Activated naive CD4-positive, alpha-beta T cell treated with anti-CD3 and anti-CD28 coated beads for 36 hours (primary cell): ENCODE measurements around the gene CCM2. TPM values are rescaled to one million over a fixed set of nuclear protein-coding genes. Genes with fewer than 3 reads are reported as not detected.

Source experiments
- CTCF ChIA-PET: fragments of 350-600 bp; sonication (Branson Sonifier 250); formaldehyde crosslinking; loops from one replicate; lab custom pipeline; 2021; ENCODE audit warnings: antibody characterized with exemption; lab: Charles Lee
- DNase-seq: peaks from one replicate; pipeline ENCODE4 v3.0.0-alpha.2; 2020
- H3K27ac Mint-ChIP-seq: one replicate; pipeline ENCODE4 v1.8.0; 2021; ENCODE audit warnings: mild to moderate bottlenecking, mixed read lengths
- H3K27me3 Mint-ChIP-seq: one replicate; pipeline ENCODE4 v1.8.0; 2021; ENCODE audit warnings: low read depth, mixed read lengths
- H3K36me3 Mint-ChIP-seq: one replicate; pipeline ENCODE4 v1.8.0; 2021; ENCODE audit warnings: low read depth, mixed read lengths
- H3K4me1 Mint-ChIP-seq: one replicate; pipeline ENCODE4 v1.8.0; 2021; ENCODE audit warnings: low read depth, mixed read lengths
- H3K4me3 Mint-ChIP-seq: one replicate; pipeline ENCODE4 v1.8.0; 2021; ENCODE audit warnings: mild to moderate bottlenecking, moderate library complexity, mixed read lengths
- H3K9me3 Mint-ChIP-seq: one replicate; pipeline ENCODE4 v1.8.0; 2021; ENCODE audit warnings: mixed read lengths
- intact Hi-C: fragments of 100-400 bp; cut with micrococcal nuclease; formaldehyde crosslinking; loops from one replicate; pipeline ENCODE4 v1.15.1; 2023
- total RNA-seq, 2 experiments: library from RNA; stranded (reverse); gene quantifications; one replicate each; pipeline ENCODE4 v1.2.3, GENCODE V29; 2021

CCM2 gene
- total RNA-seq, 2 experiments from 2014 or later: 87.9 to 88.3 TPM

DNA sequence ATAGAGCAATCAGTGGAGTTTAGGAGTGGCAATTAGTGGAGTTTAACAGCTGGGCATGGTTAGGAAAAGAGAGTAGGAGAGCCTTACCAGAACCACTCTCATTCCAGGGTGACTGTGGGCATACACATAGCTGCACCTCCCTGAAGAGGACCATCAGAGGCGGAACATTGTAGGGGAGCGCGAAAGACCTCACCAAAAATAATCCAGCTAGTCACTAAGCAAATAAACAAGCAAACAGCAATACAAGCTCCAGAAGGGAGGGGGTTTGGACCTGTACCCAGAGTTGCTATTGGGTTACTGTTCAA, 92.9 kb downstream of the CCM2 start:
- Mint-ChIP-seq H3K27ac (no peak overlapping the region), H3K9me3 (peaks cover 2% of the 10 kb centered on the region), H3K4me3 (no peak overlapping the region), H3K36me3 (peaks cover 1% of the 10 kb centered on the region), H3K27me3 (peaks cover 11% of the 10 kb centered on the region), H3K4me1 (peaks cover 7% of the 10 kb centered on the region)
- no peak for DNase-seq
- CTCF ChIA-PET: interaction anchor here (0.6 to 1.2 kb wide), 2 partner anchors 12 to 31 kb away, joined by 3 read pairs; no protein-coding TSS in a partner anchor
- intact Hi-C loops: no loop called here

GRCh38 chr7:45098983-45099839, 99.2 kb downstream of the CCM2 start:
- H3K4me3 Mint-ChIP-seq: no peak overlapping the region
- no peak for DNase-seq

GRCh38 chr7:45099891-45100760, 100.1 kb downstream of the CCM2 start:
- Mint-ChIP-seq H3K9me3 (no peaks in the 10 kb centered on the region), H3K4me1 (no peaks in the 10 kb centered on the region), H3K27me3 (no peaks in the 10 kb centered on the region), H3K4me3 (no peak overlapping the region), H3K27ac (no peak overlapping the region), H3K36me3 (peaks cover 13% of the 10 kb centered on the region)
- intact Hi-C loops: no loop called here
- no peak for DNase-seq
- CTCF ChIA-PET: interaction anchor here (1.0 kb wide), 1 partner anchor 37 kb away, joined by 3 read pairs; no protein-coding TSS in a partner anchor

More at GRCh38 chr7:45098983-45099839, 99.2 kb downstream of the CCM2 start:
- Mint-ChIP-seq H3K9me3 (no peaks in the 10 kb centered on the region), H3K27ac (peak overlapping the region; percentile 41), H3K36me3 (peaks cover 10% of the 10 kb centered on the region), H3K4me1 (no peaks in the 10 kb centered on the region), H3K27me3 (no peaks in the 10 kb centered on the region)
- intact Hi-C loops: no loop called here
- CTCF ChIA-PET: interaction anchor here (1.0 kb wide), 1 partner anchor 38 kb away, joined by 3 read pairs; no protein-coding TSS in a partner anchor

DNA sequence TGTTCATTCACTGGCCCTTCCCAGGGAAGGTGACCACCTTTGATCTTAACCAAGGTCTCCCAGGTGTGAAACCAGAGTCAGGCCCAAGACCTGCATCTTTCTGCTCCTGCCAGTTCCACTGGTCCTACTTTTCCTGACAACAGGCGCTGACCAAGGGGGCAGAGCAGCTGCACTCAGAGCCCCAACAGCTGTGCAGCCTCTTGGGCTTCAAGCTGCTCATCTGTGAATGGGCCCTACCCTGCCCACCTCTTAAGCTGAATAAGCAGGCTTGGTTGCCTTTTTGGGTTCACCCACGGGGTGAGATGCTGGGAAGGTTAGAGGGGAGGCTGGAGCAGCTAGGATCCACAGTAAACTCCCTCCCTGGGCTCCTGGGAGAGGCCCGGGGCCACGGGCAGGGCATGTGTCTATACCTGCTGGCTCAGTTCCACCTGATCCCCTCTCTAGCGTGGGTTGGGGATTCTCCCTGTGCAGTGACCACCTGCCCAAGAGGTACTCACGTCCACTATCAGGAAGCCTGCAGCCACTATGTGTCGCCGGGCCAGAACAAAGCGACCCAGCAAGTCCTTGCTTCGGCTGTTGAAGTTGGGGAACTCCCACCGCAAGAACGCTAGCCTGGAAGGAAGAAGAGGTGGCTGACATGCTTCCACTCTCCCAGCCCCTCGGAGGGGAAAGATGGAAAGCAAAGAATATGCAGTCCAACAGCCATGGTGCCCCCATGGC, 100.9 kb downstream of the CCM2 start:
- Mint-ChIP-seq H3K9me3 (no peaks in the 10 kb centered on the region), H3K27me3 (no peaks in the 10 kb centered on the region), H3K36me3 (peaks cover 19% of the 10 kb centered on the region), H3K4me1 (peaks cover 2% of the 10 kb centered on the region), H3K27ac (no peak overlapping the region), H3K4me3 (no peak overlapping the region)
- intact Hi-C loops: no loop called here
- DNase-seq: no peak
- CTCF ChIA-PET: no interaction called here

- Mint-ChIP-seq H3K27ac (no peak overlapping the region), H3K9me3 (no peaks in the 10 kb centered on the region), H3K4me3 (no peak overlapping the region), H3K36me3 (peaks cover 19% of the 10 kb centered on the region), H3K4me1 (peaks cover 6% of the 10 kb centered on the region), H3K27me3 (no peaks in the 10 kb centered on the region)
- intact Hi-C loops: no loop called here
- DNase-seq: no peak
- CTCF ChIA-PET: no interaction called here
These were observed 101.7 kb downstream of the CCM2 start for GRCh38 chr7:45101748-45102147.

DNA sequence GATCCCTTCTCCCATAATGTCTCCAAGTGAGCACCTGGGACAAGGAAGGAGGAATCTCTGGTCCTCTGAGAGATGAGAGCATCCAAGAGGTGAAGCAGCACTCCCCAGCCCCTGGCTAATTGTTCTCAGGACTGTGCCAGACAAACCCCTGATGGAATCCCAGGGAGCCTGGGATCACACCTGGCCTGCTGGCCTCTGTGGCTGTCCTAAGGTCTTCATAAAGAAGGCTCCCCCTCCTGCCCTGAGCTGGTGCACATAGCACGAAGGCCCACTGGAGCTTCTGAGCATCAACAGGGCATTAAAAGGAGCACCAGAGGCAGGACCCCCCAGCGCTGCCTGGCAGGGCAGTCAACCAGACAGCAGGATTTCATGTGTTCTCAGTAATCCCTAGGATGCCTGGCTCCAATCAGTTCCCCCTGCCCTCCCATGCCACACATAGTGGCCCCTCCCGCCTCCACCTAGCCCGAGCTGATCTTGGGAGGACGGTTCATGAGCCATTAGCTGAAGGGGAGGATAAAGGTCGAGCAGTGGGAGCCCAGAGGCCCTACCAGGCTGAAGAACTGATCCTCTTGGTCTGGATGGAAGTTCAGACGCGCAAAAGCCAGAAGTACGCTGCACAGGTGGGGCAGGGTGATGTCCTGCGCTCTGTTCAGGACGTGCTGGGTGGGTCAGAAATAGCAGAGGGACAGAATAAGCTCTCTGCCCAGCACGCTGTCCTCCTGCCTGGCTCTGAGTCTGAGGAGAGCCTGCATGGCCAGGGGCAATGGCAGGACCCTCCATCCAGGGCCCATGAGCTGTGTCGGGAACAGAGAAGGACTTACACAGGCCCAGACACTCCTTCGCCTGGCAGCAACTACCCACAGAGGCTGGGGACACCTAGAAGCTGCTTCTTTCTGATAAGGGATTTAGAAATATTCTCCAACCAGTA, 103.0 kb downstream of the CCM2 start:
- Mint-ChIP-seq H3K27ac (no peak overlapping the region), H3K36me3 (peaks cover 31% of the 10 kb centered on the region)
- CTCF ChIA-PET: interaction anchor here (0.8 to 1.0 kb wide), 3 partner anchors 9 to 101 kb away, joined by 3 to 4 read pairs (median 4); partner anchors contain the start of gene TBRG4

DNA sequence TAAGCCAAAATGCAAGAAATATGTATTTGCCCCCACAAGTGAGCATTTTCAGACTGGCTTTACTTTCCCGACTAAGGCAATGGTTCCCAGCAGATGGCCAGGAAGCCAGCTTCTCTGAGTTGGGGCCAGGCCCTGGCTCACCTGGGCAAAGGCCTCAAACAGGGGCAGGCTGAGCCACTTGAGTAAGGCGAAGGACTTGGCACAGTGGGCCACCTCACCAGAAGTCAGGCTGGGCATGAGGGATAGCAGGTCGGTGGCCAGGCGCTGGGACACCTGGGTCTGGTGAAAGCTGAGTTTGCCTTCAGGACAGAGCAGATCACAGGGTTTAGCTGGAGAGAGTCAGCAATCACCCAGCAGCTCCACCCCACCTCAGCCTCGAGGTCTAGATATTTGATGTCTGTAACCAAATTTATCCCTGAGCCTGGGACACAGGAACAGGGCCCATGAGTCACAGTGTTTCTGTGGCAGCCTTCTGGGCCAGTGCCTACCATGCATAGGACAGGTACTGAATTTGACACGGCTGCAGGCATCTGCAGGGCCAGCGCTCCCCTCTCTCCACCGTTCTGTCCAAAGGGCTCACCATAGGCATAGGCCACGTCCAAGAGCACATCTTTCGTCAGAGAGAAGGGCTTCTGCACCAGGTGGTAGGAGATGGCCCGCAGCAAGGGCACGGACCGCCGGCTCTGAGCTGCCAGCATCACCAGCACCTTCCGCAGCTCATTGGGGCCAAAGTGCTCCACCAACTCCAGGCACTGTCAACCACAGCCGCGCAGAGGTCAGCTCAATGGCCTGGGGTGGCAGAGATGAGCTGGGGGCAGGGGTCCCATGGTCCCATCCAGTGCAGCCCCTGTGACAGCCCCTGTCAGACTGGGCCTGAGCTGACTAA, 104.2 kb downstream of the CCM2 start:
- DNase-seq: no peak
- Mint-ChIP-seq H3K27me3 (no peaks in the 10 kb centered on the region), H3K9me3 (no peaks in the 10 kb centered on the region), H3K27ac (no peak overlapping the region), H3K4me3 (no peak overlapping the region), H3K36me3 (peaks cover 39% of the 10 kb centered on the region), H3K4me1 (peaks cover 29% of the 10 kb centered on the region)
- intact Hi-C loops: no loop called here
- CTCF ChIA-PET: interaction anchor here (0.8 to 1.0 kb wide), 3 partner anchors 8 to 46 kb away, joined by 3 to 4 read pairs (median 3); partner anchors contain the start of gene TBRG4

More for the DNA sequence above, 103.0 kb downstream of the CCM2 start:
- no peaks in the 10 kb centered on the region for H3K27me3 Mint-ChIP-seq
- H3K4me3 Mint-ChIP-seq: no peak overlapping the region
- DNase-seq: no peak
- H3K4me1 Mint-ChIP-seq: peaks cover 19% of the 10 kb centered on the region
- no peaks in the 10 kb centered on the region for H3K9me3 Mint-ChIP-seq
- intact Hi-C loops: no loop called here

GRCh38 chr7:45104844-45105587, 105.0 kb downstream of the CCM2 start:
- DNase-seq: no peak
- CTCF ChIA-PET: interaction anchor here (0.6 to 0.8 kb wide), 2 partner anchors 12 to 62 kb away, joined by 3 to 4 read pairs; no protein-coding TSS in a partner anchor
- no peak overlapping the region for H3K27ac Mint-ChIP-seq
- no peaks in the 10 kb centered on the region for H3K9me3 Mint-ChIP-seq
- peaks cover 33% of the 10 kb centered on the region for H3K4me1 Mint-ChIP-seq
- no peaks in the 10 kb centered on the region for H3K27me3 Mint-ChIP-seq
- intact Hi-C loops: no loop called here
- peaks cover 42% of the 10 kb centered on the region for H3K36me3 Mint-ChIP-seq
- no peak overlapping the region for H3K4me3 Mint-ChIP-seq

- H3K36me3 Mint-ChIP-seq: peaks cover 48% of the 10 kb centered on the region
- H3K27me3 Mint-ChIP-seq: no peaks in the 10 kb centered on the region
- H3K9me3 Mint-ChIP-seq: no peaks in the 10 kb centered on the region
- CTCF ChIA-PET: interaction anchor here (0.6 kb wide), 1 partner anchor 63 kb away, joined by 4 read pairs; no protein-coding TSS in a partner anchor
- H3K27ac Mint-ChIP-seq: no peak overlapping the region
- H3K4me3 Mint-ChIP-seq: no peak overlapping the region
- DNase-seq: no peak
- peaks cover 37% of the 10 kb centered on the region for H3K4me1 Mint-ChIP-seq
- intact Hi-C loops: no loop called here
These were observed 105.7 kb downstream of the CCM2 start for GRCh38 chr7:45105588-45106188.
